Hepatocyte (in vitro differentiated cells): ENCODE measurements around the gene MITF.

Experiments used
- CTCF ChIP-seq: fragments of 200-600 bp; sonication (generic); IDR thresholded peaks from 2 replicates; pipeline ENCODE4 v1.5.1; 2016; ENCODE audit warnings: antibody characterized with exemption, mild to moderate bottlenecking; ENCODE audit not compliant: poor library complexity
- EZH2 ChIP-seq: fragments of 200-600 bp; sonication (generic); IDR thresholded peaks from 2 replicates; pipeline ENCODE4 v1.6.1; 2016; ENCODE audit warnings: antibody characterized with exemption, mild to moderate bottlenecking, borderline replicate concordance

- no peak for TF ChIP-seq CTCF
- no peak for TF ChIP-seq EZH2
These were observed 108.8 kb downstream of the MITF start for GRCh38 chr3:69848113-69848512.
